K562 (cell line): ENCODE measurements around the gene SEPTIN2. TPM values are rescaled to one million over a fixed set of nuclear protein-coding genes. Genes with fewer than 3 reads are reported as not detected.

Source experiments
- ATAC-seq: fragments of 200-7000 bp; cut with Tn5 transposase; 3 replicates; pipeline ENCODE4 v1.9.1; 2020; ENCODE audit warnings: moderate library complexity
- BruUV-seq: library from RNA; stranded (reverse); fragments of 400-500 nt; replicated peaks from 2 replicates; lab custom pipeline; 2021; lab: Mats Ljungman, UMichigan
- CTCF ChIA-PET: fragments of 300-600 bp; formaldehyde crosslinking; extraction: SDS; loops from one replicate; lab custom pipeline; 2021; ENCODE audit warnings: low intra/inter-chr PET ratio; lab: Yijun Ruan, JAX
- POLR2A ChIA-PET: fragments of 300-600, 350-650 bp; sonication (Branson Sonifier 250); formaldehyde crosslinking; extraction: SDS; loops from one replicate; lab custom pipeline; 2021; ENCODE audit warnings: antibody characterized with exemption, inconsistent platforms; lab: Yijun Ruan, JAX
- DNase-seq, 4 experiments: peaks; one replicate each; pipeline versions ENCODE4 v3.0.0 to v3.0.0-alpha.2; 2011 to 2018; ENCODE audit warnings: low spot score in 3 of 4, mixed read lengths in 3 of 4; ENCODE audit errors: extremely low read depth in 1 of 4
- FAIRE-seq: peaks from 2 replicates; lab custom pipeline; 2011; peaks lifted over from hg19 to GRCh38; lab: Jason Lieb, UNC
- H2AFZ ChIP-seq: 2 replicates; pipeline ENCODE4 v1.6.0; 2011; ENCODE audit warnings: low read depth, low read length, control low read depth, inconsistent platforms
- H3K27ac ChIP-seq: fragments of 200-600 bp; 3 replicates; pipeline ENCODE4 v1.8.0; 2011; ENCODE audit warnings: low read depth, mild to moderate bottlenecking, control low read depth, inconsistent platforms, low read length, moderate library complexity, mixed read lengths; ENCODE audit errors: extremely low read depth
- H3K27me3 ChIP-seq, 2 experiments: fragments of 300-600 bp in 1 of 2; 2 replicates in 1 of 2; 3 replicates in 1 of 2; pipeline versions ENCODE4 v1.6.0 to v1.8.0; 2011; ENCODE audit warnings: inconsistent platforms in 2 of 2, low read length in 2 of 2, mild to moderate bottlenecking in 1 of 2, mixed read lengths in 1 of 2, moderate library complexity in 1 of 2; ENCODE audit not compliant: control insufficient read depth in 2 of 2, insufficient read depth in 2 of 2
- H3K36me3 ChIP-seq: fragments of 300-600 bp; 3 replicates; pipeline ENCODE4 v1.8.0; 2011; ENCODE audit warnings: mild to moderate bottlenecking, low read length, inconsistent platforms; ENCODE audit not compliant: control insufficient read depth, insufficient read depth
- H3K4me1 ChIP-seq, 2 experiments: fragments of 200-600 bp in 1 of 2; replicated peaks in 1 of 2; 2 replicates in 1 of 2; 3 replicates in 1 of 2; pipeline versions ENCODE4 v1.5.1 to v1.8.0; 2011; ENCODE audit warnings: inconsistent platforms in 2 of 2, low read length in 2 of 2, mild to moderate bottlenecking in 1 of 2, mixed read lengths in 1 of 2, moderate library complexity in 1 of 2; ENCODE audit not compliant: control insufficient read depth in 2 of 2, insufficient read depth in 2 of 2
- H3K4me2 ChIP-seq: 2 replicates; pipeline ENCODE4 v1.6.1; 2011; ENCODE audit warnings: low read length, control low read depth, inconsistent platforms, mixed read lengths; ENCODE audit not compliant: insufficient read depth
- H3K4me3 ChIP-seq: fragments of 200-600 bp; sonication (generic), shearing (Covaris generic); 2 replicates; pipeline ENCODE4 v1.5.1; 2016; ENCODE audit warnings: control low read depth, inconsistent platforms
- H3K79me2 ChIP-seq: fragments of 200-600 bp; 3 replicates; pipeline ENCODE4 v1.8.0; 2011; ENCODE audit warnings: low read length, inconsistent platforms; ENCODE audit not compliant: control insufficient read depth, insufficient read depth
- H3K9ac ChIP-seq, 2 experiments: 2 replicates each; pipeline versions ENCODE4 v1.6.0 to v1.6.1; 2011; ENCODE audit warnings: low read depth in 2 of 2, low read length in 2 of 2, control low read depth in 1 of 2, inconsistent platforms in 1 of 2, mild to moderate bottlenecking in 1 of 2, mixed read lengths in 1 of 2; ENCODE audit not compliant: insufficient read depth in 1 of 2
- H3K9me1 ChIP-seq: one replicate; pipeline ENCODE4 v1.6.0; 2011; ENCODE audit warnings: inconsistent platforms, mild to moderate bottlenecking, low read length, moderate library complexity; ENCODE audit not compliant: control insufficient read depth, insufficient read depth
- H3K9me3 ChIP-seq: replicated peaks from 2 replicates; pipeline ENCODE4 v1.5.1; 2011; ENCODE audit warnings: low read depth, low read length, inconsistent platforms; ENCODE audit not compliant: control insufficient read depth, insufficient read depth
- H4K20me1 ChIP-seq: replicated peaks from 2 replicates; pipeline ENCODE4 v1.6.1; 2011; ENCODE audit warnings: low read length, inconsistent platforms, mixed read lengths; ENCODE audit not compliant: control insufficient read depth, insufficient read depth
- BDP1 ChIP-seq: IDR thresholded peaks from 3 replicates; pipeline ENCODE4 v1.6.1; 2011; ENCODE audit not compliant: insufficient read length, insufficient read depth
- CC2D1A ChIP-seq: fragments of 450-650 bp; IDR thresholded peaks from 2 replicates; pipeline ENCODE4 v1.6.1; 2017; ENCODE audit warnings: mild to moderate bottlenecking
- DIDO1 ChIP-seq: fragments of 450-650 bp; IDR thresholded peaks from 2 replicates; pipeline ENCODE4 v1.6.1; 2016; ENCODE audit warnings: low read depth, missing biosample characterization, missing genetic modification characterization
- EP300 ChIP-seq: IDR thresholded peaks from 2 replicates; pipeline ENCODE4 v1.6.1; 2012; ENCODE audit warnings: low read length, improper control_type of control experiment
- ETS2 ChIP-seq: IDR thresholded peaks from 2 replicates; pipeline ENCODE4 v1.6.1; 2016; ENCODE audit warnings: borderline replicate concordance, missing genetic modification characterization, mild to moderate bottlenecking, moderate library complexity, missing compliant biosample characterization; ENCODE audit not compliant: poor library complexity, severe bottlenecking
- FOXJ3 ChIP-seq: sonication (generic); formaldehyde crosslinking; IDR thresholded peaks from 2 replicates; pipeline ENCODE4 v1.4.0; 2020; ENCODE audit warnings: mild to moderate bottlenecking, missing genetic modification reagents
- MIER1 ChIP-seq: fragments of 450-650 bp; IDR thresholded peaks from 2 replicates; pipeline ENCODE4 v1.6.1; 2016; ENCODE audit warnings: antibody characterized with exemption, mild to moderate bottlenecking, low read depth
- PTBP1 ChIP-seq: fragments of 200-400 bp; formaldehyde crosslinking; IDR thresholded peaks from 2 replicates; pipeline ENCODE4 v1.6.1; 2017; ENCODE audit warnings: low read depth, low read length
- PTRF ChIP-seq: fragments of 450-650 bp; IDR thresholded peaks from 2 replicates; pipeline ENCODE4 v1.6.1; 2016; ENCODE audit warnings: mild to moderate bottlenecking, missing genetic modification characterization, missing compliant biosample characterization
- RNF2 ChIP-seq: sonication (generic); IDR thresholded peaks from 2 replicates; pipeline ENCODE4 v1.6.1; 2016
- RREB1 ChIP-seq: fragments of 250-450 bp; sonication (Bioruptor Pico); IDR thresholded peaks from 2 replicates; pipeline ENCODE4 v1.4.0; 2020
- TAF15 ChIP-seq: fragments of 200-400 bp; formaldehyde crosslinking; IDR thresholded peaks from 2 replicates; pipeline ENCODE4 v1.6.1; 2017; ENCODE audit warnings: mild to moderate bottlenecking, low read depth, low read length, moderate library complexity
- ZBTB2 ChIP-seq: fragments of 450-650 bp; IDR thresholded peaks from 2 replicates; pipeline ENCODE4 v1.6.1; 2016; ENCODE audit warnings: antibody characterized with exemption
- ZNF146 ChIP-seq: IDR thresholded peaks from one replicate; pipeline ENCODE4 v1.6.1; 2018; ENCODE audit warnings: missing compliant biosample characterization; ENCODE audit not compliant: unreplicated experiment
- ZNF24 ChIP-seq: fragments of 450-650 bp; IDR thresholded peaks from 2 replicates; pipeline ENCODE4 v1.6.1; 2016
- ZNF830 ChIP-seq: fragments of 250-450 bp; sonication (Bioruptor Pico); IDR thresholded peaks from 2 replicates; pipeline ENCODE4 v1.5.0; 2021; ENCODE audit warnings: mild to moderate bottlenecking
- in situ Hi-C: fragments of 300-500 bp; cut with MboI; formaldehyde crosslinking; loops from 4 replicates; pipeline ENCODE4 v1.15.0; 2018; ENCODE audit warnings: inconsistent platforms, mixed read lengths
- intact Hi-C: fragments of 100-400 bp; cut with micrococcal nuclease; formaldehyde crosslinking; loops from 2 replicates; pipeline ENCODE4 v1.14.2; 2022
- polyA plus RNA-seq, 8 experiments: library from polyadenylated mRNA; depleted of rRNA in 4 of 8; stranded (reverse) in 5 of 8; unstranded in 3 of 8; fragments of >200 nt; fragmentation: Nextera tagmentation in 2 of 8; fragmentation: Illumina TruSeq in 1 of 8; extraction: Ambion mirVana in 2 of 8; extraction: Trizol in 1 of 8; gene quantifications; 2 replicates each; pipeline versions ENCODE4 v1.2.1 to v1.2.3, GENCODE V29; 2011 to 2014; ENCODE audit warnings: inconsistent platforms in 1 of 8, missing spikeins in 1 of 8
- total RNA-seq, 7 experiments: library from RNA; depleted of rRNA in 6 of 7; stranded (reverse); fragments of >200 nt in 6 of 7; fragmentation: Illumina TruSeq in 2 of 7; extraction: Trizol in 2 of 7; gene quantifications; 2 replicates each; pipeline versions ENCODE4 v1.2.1 to v1.2.3, GENCODE V29; 2011 to 2021; ENCODE audit warnings: low replicate concordance in 1 of 7

The SEPTIN2 gene
- total and polyA plus RNA-seq, 9 of the 15 experiments (the other 6 are each of a cell fraction or from before 2014, with no cell fraction given), result 121 to 367 (median 166) TPM

- no peak overlapping the region for H3K4me3 ChIP-seq
- no TSS peak for BruUV-seq
These were observed 9.1 kb downstream of the SEPTIN2 start for GRCh38 chr2:241324775-241325174.

More at GRCh38 chr2:241324775-241325174, 9.1 kb downstream of the SEPTIN2 start:
- in situ Hi-C loops (no loop called here), intact Hi-C loops (no loop called here)
- no peaks in the 10 kb centered on the region for H3K9me3 ChIP-seq
- ATAC-seq (no peak), FAIRE-seq (no peak), DNase-seq (no peak)
- H3K27me3 ChIP-seq, result no peaks in the 10 kb centered on the region
- H3K27ac ChIP-seq, result no peak overlapping the region
- H3K4me1 ChIP-seq, result peaks cover 0 to 13% of the 10 kb centered on the region in 2 experiments; a peak in 3 of 5 replicates
- ChIA-PET CTCF (no interaction called here), POLR2A (interaction anchor here (1.4 kb wide), 1 partner anchor 21 kb away, joined by 3 read pairs; no protein-coding TSS in a partner anchor)
- no peaks in the 10 kb centered on the region for H3K9me1 ChIP-seq
- TF ChIP-seq FOXJ3 (CRISPR knock-in tag), result no peak
- TF ChIP-seq BDP1, result no peak
- no peak for TF ChIP-seq ZNF830 (CRISPR knock-in tag)
- no peak for TF ChIP-seq CC2D1A
- no peak for TF ChIP-seq ZBTB2
- no peak for TF ChIP-seq DIDO1 (tag)
- TF ChIP-seq ETS2 (tag), result no peak
- TF ChIP-seq ZNF146, result no peak
- TF ChIP-seq RNF2, result no peak
- no peak for TF ChIP-seq PTRF (tag)
- no peak for TF ChIP-seq EP300
- no peak for TF ChIP-seq ZNF24
- no peak for TF ChIP-seq RREB1 (CRISPR knock-in tag)
- no peak for TF ChIP-seq TAF15
- no peak for TF ChIP-seq MIER1
- no peak for TF ChIP-seq PTBP1
- 0 out of 2 replicates have a peak, but pooled peaks cover 5% of the 10 kb centered on the region for H4K20me1 ChIP-seq
- H3K36me3 ChIP-seq, result peaks cover 67% of the 10 kb centered on the region
- H3K79me2 ChIP-seq, result peaks cover 69% of the 10 kb centered on the region
- H2AFZ ChIP-seq, result no peak overlapping the region
- no peak overlapping the region for H3K9ac ChIP-seq
- H3K4me2 ChIP-seq, result no peak overlapping the region
